B cell (primary cell): ENCODE measurements around the gene EVX1. TPM values are rescaled to one million over a fixed set of nuclear protein-coding genes. Genes with fewer than 3 reads are reported as not detected.

Source experiments
- ATAC-seq: fragments of 200-7000 bp; cut with Tn5 transposase; one replicate; pipeline ENCODE4 v1.10.0; 2021; ENCODE audit warnings: low read depth, mild to moderate bottlenecking, moderate number of reproducible peaks, moderate library complexity
- CTCF ChIA-PET: fragments of 350-600 bp; sonication (Branson Sonifier 250); formaldehyde crosslinking; loops from one replicate; lab custom pipeline; 2021; ENCODE audit warnings: antibody characterized with exemption, inconsistent platforms; lab: Charles Lee
- POLR2A ChIA-PET: fragments of 350-600 bp; sonication (Branson Sonifier 250); formaldehyde crosslinking; loops from one replicate; lab custom pipeline; 2021; ENCODE audit warnings: antibody characterized with exemption; lab: Charles Lee
- DNase-seq: peaks from one replicate; pipeline ENCODE4 v3.0.0; 2013
- H2AFZ ChIP-seq: 2 replicates; pipeline ENCODE4 v1.6.1; 2012; ENCODE audit warnings: mild to moderate bottlenecking, low read depth, low read length; ENCODE audit not compliant: insufficient read depth, poor library complexity, severe bottlenecking
- H3K27ac ChIP-seq, 2 donors: 1 replicate in 1 of 2; 2 replicates in 1 of 2; pipeline ENCODE4 v1.5.1; 2012 to 2013; ENCODE audit warnings: low read length in 2 of 2, mild to moderate bottlenecking in 2 of 2, moderate library complexity in 1 of 2
- H3K27me3 ChIP-seq, 4 experiments: fragments of 200-600 bp in 1 of 4; sonication (generic) in 1 of 4; replicated peaks in 1 of 4; 1 replicate in 2 of 4; 2 replicates in 2 of 4; pipeline versions ENCODE4 v1.6.1 to v1.7.0; 2013 to 2016; ENCODE audit warnings: low read length in 3 of 4, mild to moderate bottlenecking in 2 of 4, mixed read lengths in 1 of 4, moderate library complexity in 1 of 4; ENCODE audit not compliant: insufficient read depth in 4 of 4, control insufficient read depth in 3 of 4; ENCODE audit errors: control extremely low read depth in 1 of 4
- H3K36me3 ChIP-seq, 2 experiments: replicated peaks in 1 of 2; 1 replicate in 1 of 2; 2 replicates in 1 of 2; pipeline versions ENCODE4 v1.6.1 to v1.7.1; 2013; ENCODE audit warnings: low read length in 1 of 2; ENCODE audit not compliant: insufficient read depth in 2 of 2, control insufficient read depth in 1 of 2; ENCODE audit errors: control extremely low read depth in 1 of 2, extremely low read depth in 1 of 2
- H3K4me1 ChIP-seq, 2 donors: fragments of 200-600 bp in 1 of 2; sonication (generic) in 1 of 2; 1 replicate in 1 of 2; 2 replicates in 1 of 2; pipeline versions ENCODE4 v1.5.1 to v1.6.1; 2013 to 2017; ENCODE audit warnings: low read length in 2 of 2; ENCODE audit not compliant: control insufficient read depth in 2 of 2, insufficient read depth in 2 of 2
- H3K4me2 ChIP-seq: replicated peaks from 2 replicates; pipeline ENCODE3; 2012; ENCODE audit warnings: mild to moderate bottlenecking, low read depth, low read length; ENCODE audit not compliant: poor library complexity, severe bottlenecking
- H3K4me3 ChIP-seq, 5 experiments: fragments of 200-600 bp in 1 of 5; sonication (generic) in 1 of 5; 1 replicate in 3 of 5; 2 replicates in 2 of 5; pipeline versions ENCODE4 v1.5.1 to v1.7.0; 2011 to 2016; ENCODE audit warnings: low read length in 4 of 5, mild to moderate bottlenecking in 4 of 5, low read depth in 2 of 5, control low read depth in 1 of 5, moderate library complexity in 1 of 5; ENCODE audit not compliant: insufficient read depth in 1 of 5; ENCODE audit errors: control extremely low read depth in 1 of 5, extremely low read depth in 1 of 5
- H3K79me2 ChIP-seq: fragments of 200-600 bp; sonication (generic); one replicate; pipeline ENCODE4 v1.6.0; 2016; ENCODE audit warnings: low read length; ENCODE audit not compliant: control insufficient read depth, insufficient read depth
- H3K9ac ChIP-seq: fragments of 200-600 bp; sonication (generic); 2 replicates; pipeline ENCODE4 v1.6.1; 2017; ENCODE audit warnings: mild to moderate bottlenecking, low read length, moderate library complexity
- H3K9me3 ChIP-seq, 3 donors: one replicate each; pipeline versions ENCODE4 v1.6.1 to v1.7.1; 2013; ENCODE audit warnings: low read length in 2 of 3; ENCODE audit not compliant: control insufficient read depth in 2 of 3, insufficient read depth in 1 of 3; ENCODE audit errors: control extremely low read depth in 1 of 3
- H4K20me1 ChIP-seq: 2 replicates; pipeline ENCODE4 v1.6.0; 2012; ENCODE audit warnings: mild to moderate bottlenecking, low read length; ENCODE audit not compliant: insufficient read depth, control insufficient read depth, poor library complexity, severe bottlenecking
- H3K27ac Mint-ChIP-seq: one replicate; pipeline ENCODE4 v1.8.0; 2021; ENCODE audit warnings: mixed read lengths
- H3K27me3 Mint-ChIP-seq: one replicate; pipeline ENCODE4 v1.8.0; 2021; ENCODE audit warnings: mixed read lengths
- H3K4me1 Mint-ChIP-seq: one replicate; pipeline ENCODE4 v1.8.0; 2021; ENCODE audit warnings: mixed read lengths
- H3K4me3 Mint-ChIP-seq: one replicate; pipeline ENCODE4 v1.8.0; 2021; ENCODE audit warnings: mixed read lengths
- H3K9me3 Mint-ChIP-seq: one replicate; pipeline ENCODE4 v1.8.0; 2022; ENCODE audit warnings: mixed read lengths; ENCODE audit not compliant: insufficient read depth
- EZH2 ChIP-seq: IDR thresholded peaks from 2 replicates; pipeline ENCODE4 v1.6.1; 2012; ENCODE audit warnings: borderline replicate concordance, low read depth, mild to moderate bottlenecking, moderate library complexity, low read length; ENCODE audit not compliant: insufficient read depth, poor library complexity, severe bottlenecking
- WGBS: methylation state at CpG from one replicate; pipeline ENCODE4 v1.1.5; 2013; ENCODE audit warnings: missing lambda C conversion rate; ENCODE audit not compliant: insufficient coverage; 5-methylcytosine and 5-hydroxymethylcytosine counted together
- intact Hi-C: fragments of 100-400 bp; cut with micrococcal nuclease; formaldehyde crosslinking; loops from one replicate; pipeline ENCODE4 v1.10.0; 2022
- polyA plus RNA-seq: library from polyadenylated mRNA; depleted of rRNA; stranded (reverse); fragments of >200 nt; gene quantifications from 2 replicates; pipeline ENCODE4 v1.2.3, GENCODE V29; 2012
- total RNA-seq, 2 donors: library from RNA; stranded (reverse); fragments of 120-200 nt in 1 of 2; gene quantifications; 1 replicate in 1 of 2; 2 replicates in 1 of 2; pipeline versions ENCODE4 v1.2.3 to v1.2.4, GENCODE V29; 2013 to 2022
- TF ChIP-seq, protein P1 (sequence below): fragments of 200-600 bp; IDR thresholded peaks from one replicate; pipeline ENCODE4 v1.8.0; 2022; ENCODE audit warnings: antibody characterized with exemption, mild to moderate bottlenecking

Gene EVX1
- total and polyA plus RNA-seq, 2 donors (not counting 1 experiment from before 2014, with no cell fraction given): not detected

GRCh38 chr7:27203365-27203953, 39.1 kb upstream of the EVX1 start:
- H3K4me1 Mint-ChIP-seq: peaks cover 39% of the 10 kb centered on the region
- ATAC-seq (no peak), DNase-seq (no peak)
- Histone ChIP-seq H3K9me3 (peaks cover 1 to 53% (median 6%) of the 10 kb centered on the region in 3 donors), H3K4me3 (no peak overlapping the region), H2AFZ (no peak overlapping the region), H3K79me2 (no peaks in the 10 kb centered on the region), H3K27ac (no peak overlapping the region), H3K4me1 (peaks cover 45 to 67% of the 10 kb centered on the region in 2 donors), H3K4me2 (no peak overlapping the region), H3K9ac (no peak overlapping the region), H3K36me3 (no peaks in the 10 kb centered on the region), H4K20me1 (no peaks in the 10 kb centered on the region), H3K27me3 (peaks cover 1 to 88% (median 85%) of the 10 kb centered on the region in 4 experiments)
- 6% methylated on average over 8 of the region's 10 CpGs for WGBS
- peaks cover 79% of the 10 kb centered on the region for H3K27me3 Mint-ChIP-seq
- CTCF ChIA-PET: interaction anchor here (1.0 to 1.4 kb wide), 5 partner anchors 13 to 1355 kb away, joined by 3 read pairs; no protein-coding TSS in a partner anchor
- no peak overlapping the region for H3K4me3 Mint-ChIP-seq
- POLR2A ChIA-PET: no interaction called here
- TF ChIP-seq EZH2: no peak
- no peaks in the 10 kb centered on the region for H3K9me3 Mint-ChIP-seq
- no peak overlapping the region for H3K27ac Mint-ChIP-seq
- intact Hi-C loops: loop anchor here (5.0 kb wide), 1 partner anchor 1209 kb away; the partner anchor contains the start of gene CREB5

- H3K4me2 ChIP-seq: no peak overlapping the region
- H3K27me3 ChIP-seq: peaks cover 1 to 88% (median 86%) of the 10 kb centered on the region in 4 experiments
- no peak overlapping the region for H3K9ac ChIP-seq
- H3K4me3 ChIP-seq: no peak overlapping the region
- ATAC-seq (no peak), DNase-seq (peak; percentile 14)
- no peaks in the 10 kb centered on the region for H3K36me3 ChIP-seq
- H3K27ac ChIP-seq: no peak overlapping the region
- POLR2A ChIA-PET: no interaction called here
- peaks cover 39 to 61% of the 10 kb centered on the region in 2 donors for H3K4me1 ChIP-seq
- no peaks in the 10 kb centered on the region for H4K20me1 ChIP-seq
- peaks cover 1 to 47% (median 6%) of the 10 kb centered on the region in 3 donors for H3K9me3 ChIP-seq
- H3K79me2 ChIP-seq: no peaks in the 10 kb centered on the region
- H3K27me3 Mint-ChIP-seq: peaks cover 79% of the 10 kb centered on the region
- WGBS: 31% methylated on average over 3 of the region's 4 CpGs
- CTCF ChIA-PET: interaction anchor here (1.0 to 1.4 kb wide), 4 partner anchors 8 to 1356 kb away, joined by 3 to 5 read pairs (median 3); no protein-coding TSS in a partner anchor
- no peaks in the 10 kb centered on the region for H3K9me3 Mint-ChIP-seq
- H3K27ac Mint-ChIP-seq: peak overlapping the region; percentile 7
- intact Hi-C loops: loop anchor here (2.0 to 5.0 kb wide), 2 partner anchors 19 to 1208 kb away; partner anchors contain the start of genes CREB5 and HOXA11
- H3K4me1 Mint-ChIP-seq: peaks cover 37% of the 10 kb centered on the region
- H3K4me3 Mint-ChIP-seq: no peak overlapping the region
- TF ChIP-seq EZH2: no peak
- TF ChIP-seq, protein P1, sequence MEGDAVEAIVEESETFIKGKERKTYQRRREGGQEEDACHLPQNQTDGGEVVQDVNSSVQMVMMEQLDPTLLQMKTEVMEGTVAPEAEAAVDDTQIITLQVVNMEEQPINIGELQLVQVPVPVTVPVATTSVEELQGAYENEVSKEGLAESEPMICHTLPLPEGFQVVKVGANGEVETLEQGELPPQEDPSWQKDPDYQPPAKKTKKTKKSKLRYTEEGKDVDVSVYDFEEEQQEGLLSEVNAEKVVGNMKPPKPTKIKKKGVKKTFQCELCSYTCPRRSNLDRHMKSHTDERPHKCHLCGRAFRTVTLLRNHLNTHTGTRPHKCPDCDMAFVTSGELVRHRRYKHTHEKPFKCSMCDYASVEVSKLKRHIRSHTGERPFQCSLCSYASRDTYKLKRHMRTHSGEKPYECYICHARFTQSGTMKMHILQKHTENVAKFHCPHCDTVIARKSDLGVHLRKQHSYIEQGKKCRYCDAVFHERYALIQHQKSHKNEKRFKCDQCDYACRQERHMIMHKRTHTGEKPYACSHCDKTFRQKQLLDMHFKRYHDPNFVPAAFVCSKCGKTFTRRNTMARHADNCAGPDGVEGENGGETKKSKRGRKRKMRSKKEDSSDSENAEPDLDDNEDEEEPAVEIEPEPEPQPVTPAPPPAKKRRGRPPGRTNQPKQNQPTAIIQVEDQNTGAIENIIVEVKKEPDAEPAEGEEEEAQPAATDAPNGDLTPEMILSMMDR: no peak
- H2AFZ ChIP-seq: no peak overlapping the region
Observed at GRCh38 chr7:27203964-27204594, 38.5 kb upstream of the EVX1 start.
